IMR-90 (cell line): ENCODE measurements around the gene L1TD1. TPM values are rescaled to one million over a fixed set of nuclear protein-coding genes. Genes with fewer than 3 reads are reported as not detected.

Experiments
- ATAC-seq: fragments of 200-7000 bp; cut with Tn5 transposase; 2 replicates; pipeline ENCODE4 v1.9.1; 2020; ENCODE audit warnings: low read depth, mild to moderate bottlenecking, moderate library complexity
- BruUV-seq: library from RNA; stranded (reverse); fragments of 400-500 nt; replicated peaks from 2 replicates; lab custom pipeline; 2021; lab: Mats Ljungman, UMichigan
- CTCF ChIA-PET: fragments of 300-600 bp; formaldehyde crosslinking; extraction: SDS; loops from one replicate; lab custom pipeline; 2021; ENCODE audit warnings: antibody characterized with exemption; lab: Yijun Ruan, JAX
- POLR2A ChIA-PET: fragments of 300-600 bp; sonication (Branson Sonifier 250); formaldehyde crosslinking; loops from one replicate; lab custom pipeline; 2022; ENCODE audit warnings: antibody characterized with exemption; ENCODE audit not compliant: unreplicated experiment; lab: Charles Lee
- DNase-seq: peaks from one replicate; pipeline ENCODE4 v3.0.0; 2013
- H2AFZ ChIP-seq: replicated peaks from 2 replicates; pipeline ENCODE3; 2013; ENCODE audit warnings: low read length, mild to moderate bottlenecking; ENCODE audit not compliant: poor library complexity
- H2AK5ac ChIP-seq: 2 replicates; pipeline ENCODE4 v1.6.1; 2013; ENCODE audit warnings: low read depth, low read length, inconsistent platforms
- H2AK9ac ChIP-seq: replicated peaks from 2 replicates; pipeline ENCODE3; 2013; ENCODE audit warnings: mild to moderate bottlenecking, low read depth, low read length, moderate library complexity; ENCODE audit not compliant: poor library complexity
- H2BK120ac ChIP-seq: 2 replicates; pipeline ENCODE4 v1.6.1; 2013; ENCODE audit warnings: low read depth, low read length, inconsistent platforms
- H2BK15ac ChIP-seq: 3 replicates; pipeline ENCODE4 v1.6.1; 2013; ENCODE audit warnings: low read depth, low read length, inconsistent platforms
- H2BK20ac ChIP-seq: 2 replicates; pipeline ENCODE4 v1.6.1; 2013; ENCODE audit warnings: low read depth, mild to moderate bottlenecking, inconsistent platforms, low read length, moderate library complexity
- H2BK5ac ChIP-seq: 2 replicates; pipeline ENCODE4 v1.6.1; 2013; ENCODE audit warnings: mild to moderate bottlenecking, low read depth, low read length, inconsistent platforms; ENCODE audit not compliant: poor library complexity, severe bottlenecking
- H3K14ac ChIP-seq: replicated peaks from 2 replicates; pipeline ENCODE4 v1.6.1; 2013; ENCODE audit warnings: low read depth, low read length, inconsistent platforms
- H3K18ac ChIP-seq: 2 replicates; pipeline ENCODE4 v1.6.1; 2013; ENCODE audit warnings: low read depth, low read length, control low read depth
- H3K23ac ChIP-seq: 2 replicates; pipeline ENCODE4 v1.6.1; 2013; ENCODE audit warnings: low read depth, low read length, inconsistent platforms
- H3K27ac ChIP-seq: 2 replicates; pipeline ENCODE4 v1.5.1; 2013; ENCODE audit warnings: mild to moderate bottlenecking, control low read depth, low read length; ENCODE audit not compliant: insufficient read depth
- H3K27me3 ChIP-seq: 2 replicates; pipeline ENCODE4 v1.6.1; 2013; ENCODE audit warnings: low read length; ENCODE audit not compliant: control insufficient read depth, insufficient read depth
- H3K36me3 ChIP-seq: 2 replicates; pipeline ENCODE4 v1.6.1; 2013; ENCODE audit warnings: low read length, mixed read lengths; ENCODE audit not compliant: control insufficient read depth, insufficient read depth
- H3K4ac ChIP-seq: 2 replicates; pipeline ENCODE4 v1.6.1; 2013; ENCODE audit warnings: low read depth, low read length, inconsistent platforms
- H3K4me1 ChIP-seq: 2 replicates; pipeline ENCODE4 v1.6.1; 2013; ENCODE audit warnings: low read length, mixed read lengths; ENCODE audit not compliant: control insufficient read depth, insufficient read depth
- H3K4me2 ChIP-seq: 2 replicates; pipeline ENCODE4 v1.6.1; 2013; ENCODE audit warnings: low read depth, mild to moderate bottlenecking, control low read depth, low read length, moderate library complexity
- H3K4me3 ChIP-seq: 2 replicates; pipeline ENCODE4 v1.5.1; 2013; ENCODE audit warnings: low read depth, mild to moderate bottlenecking, control low read depth, low read length, moderate library complexity; ENCODE audit not compliant: insufficient read depth
- H3K56ac ChIP-seq: 2 replicates; pipeline ENCODE4 v1.6.1; 2013; ENCODE audit warnings: low read length, inconsistent platforms; ENCODE audit not compliant: insufficient read depth; ENCODE audit errors: extremely low read depth
- H3K79me1 ChIP-seq, 2 experiments: 2 replicates each; pipeline ENCODE4 v1.6.1; 2013; ENCODE audit warnings: low read length in 2 of 2, inconsistent platforms in 1 of 2, low read depth in 1 of 2
- H3K9ac ChIP-seq: 2 replicates; pipeline ENCODE4 v1.6.1; 2013; ENCODE audit warnings: low read depth, low read length, control low read depth
- H3K9me1 ChIP-seq: 2 replicates; pipeline ENCODE4 v1.6.1; 2013; ENCODE audit warnings: low read length, inconsistent platforms; ENCODE audit not compliant: insufficient read depth
- H3K9me3 ChIP-seq: 2 replicates; pipeline ENCODE4 v1.6.1; 2013; ENCODE audit warnings: low read length; ENCODE audit not compliant: control insufficient read depth, insufficient read depth
- H4K20me1 ChIP-seq: 2 replicates; pipeline ENCODE4 v1.6.1; 2013; ENCODE audit warnings: low read length, inconsistent platforms; ENCODE audit not compliant: insufficient read depth
- H4K5ac ChIP-seq: 2 replicates; pipeline ENCODE4 v1.6.1; 2013; ENCODE audit warnings: mild to moderate bottlenecking, low read depth, low read length, control low read depth
- H4K8ac ChIP-seq, 2 experiments: 2 replicates each; pipeline ENCODE4 v1.6.1; 2013; ENCODE audit warnings: low read depth in 2 of 2, low read length in 2 of 2, control low read depth in 1 of 2, inconsistent platforms in 1 of 2
- H4K91ac ChIP-seq: 2 replicates; pipeline ENCODE4 v1.6.1; 2013; ENCODE audit warnings: low read depth, low read length, inconsistent platforms; ENCODE audit not compliant: insufficient read depth
- BHLHE40 ChIP-seq: fragments of 150-350 bp; IDR thresholded peaks from 2 replicates; pipeline ENCODE4 v1.6.1; 2016; ENCODE audit warnings: mild to moderate bottlenecking, low read depth, low read length
- CEBPB ChIP-seq: IDR thresholded peaks from 2 replicates; pipeline ENCODE4 v1.6.1; 2012; ENCODE audit warnings: low read depth, low read length, improper control_type of control experiment
- CHD1 ChIP-seq: IDR thresholded peaks from 2 replicates; pipeline ENCODE4 v1.6.1; 2012; ENCODE audit warnings: low read depth, low read length, improper control_type of control experiment
- FOS ChIP-seq: fragments of 150-350 bp; IDR thresholded peaks from 2 replicates; pipeline ENCODE4 v1.6.1; 2016; ENCODE audit warnings: low read depth, low read length
- MAFK ChIP-seq: IDR thresholded peaks from 2 replicates; pipeline ENCODE4 v1.6.1; 2012; ENCODE audit warnings: low read depth, low read length, improper control_type of control experiment
- MAZ ChIP-seq: IDR thresholded peaks from 2 replicates; pipeline ENCODE4 v1.6.1; 2012; ENCODE audit warnings: low read depth, mild to moderate bottlenecking, low read length, improper control_type of control experiment, moderate library complexity, borderline replicate concordance
- MXI1 ChIP-seq: IDR thresholded peaks from 2 replicates; pipeline ENCODE4 v1.6.1; 2012; ENCODE audit warnings: low read depth, mild to moderate bottlenecking, low read length, moderate library complexity, borderline replicate concordance
- NFE2L2 ChIP-seq: fragments of 150-350 bp; IDR thresholded peaks from 2 replicates; pipeline ENCODE4 v1.6.1; 2016; ENCODE audit warnings: low read depth, mild to moderate bottlenecking, low read length
- POLR2A ChIP-seq: IDR thresholded peaks from 2 replicates; pipeline ENCODE4 v1.6.1; 2012; ENCODE audit warnings: mild to moderate bottlenecking, low read depth, low read length
- RAD21 ChIP-seq: IDR thresholded peaks from 2 replicates; pipeline ENCODE4 v1.6.1; 2012; ENCODE audit warnings: low read length, improper control_type of control experiment
- RCOR1 ChIP-seq: IDR thresholded peaks from 2 replicates; pipeline ENCODE4 v1.6.1; 2012; ENCODE audit warnings: mild to moderate bottlenecking, low read length, improper control_type of control experiment; ENCODE audit not compliant: insufficient replicate concordance
- RFX5 ChIP-seq: IDR thresholded peaks from 2 replicates; pipeline ENCODE4 v1.8.0; 2012; ENCODE audit warnings: low read depth, mild to moderate bottlenecking, low read length, moderate library complexity
- SMC3 ChIP-seq: fragments of 150-350 bp; IDR thresholded peaks from 2 replicates; pipeline ENCODE4 v1.6.1; 2016; ENCODE audit warnings: low read depth, mild to moderate bottlenecking, antibody characterized with exemption, low read length, moderate library complexity
- WGBS, 2 experiments: methylation state at CpG; one replicate each; pipeline versions ENCODE4 v1.1.5 to v1.1.7; 2013; ENCODE audit warnings: missing lambda C conversion rate in 2 of 2; ENCODE audit not compliant: insufficient read length in 1 of 2; ENCODE audit errors: extremely low coverage in 2 of 2; 5-methylcytosine and 5-hydroxymethylcytosine counted together
- dilution Hi-C: fragments of 300-500 bp; cut with HindIII; formaldehyde crosslinking; loops from one replicate; pipeline ENCODE4 v1.14.3; 2018; ENCODE audit warnings: low sequenced_read_pairs; ENCODE audit not compliant: unreplicated experiment
- in situ Hi-C: fragments of 300-500 bp; cut with MboI; formaldehyde crosslinking; loops from 3 replicates; pipeline ENCODE4 v1.14.3; 2019; ENCODE audit warnings: low sequenced_read_pairs, inconsistent platforms, mixed read lengths
- intact Hi-C: fragments of 100-400 bp; cut with micrococcal nuclease; formaldehyde crosslinking; loops from 2 replicates; pipeline ENCODE4 v1.10.0; 2022
- polyA plus RNA-seq, 3 experiments: library from polyadenylated mRNA; depleted of rRNA; stranded (reverse); fragments of >200 nt; gene quantifications; 2 replicates each; pipeline ENCODE4 v1.2.3, GENCODE V29; 2012; ENCODE audit warnings: low replicate concordance in 1 of 3
- total RNA-seq: library from RNA; depleted of rRNA; stranded (reverse); fragments of >200 nt; gene quantifications from 2 replicates; pipeline ENCODE4 v1.2.3, GENCODE V29; 2012
- TF ChIP-seq, protein P1 (sequence below): fragments of 150-350 bp; IDR thresholded peaks from 2 replicates; pipeline ENCODE4 v1.6.1; 2016; ENCODE audit warnings: low read depth, mild to moderate bottlenecking, low read length, moderate library complexity, borderline replicate concordance
- TF ChIP-seq, protein P2 (sequence below): fragments of 150-350 bp; IDR thresholded peaks from 2 replicates; pipeline ENCODE4 v1.6.1; 2017; ENCODE audit warnings: mild to moderate bottlenecking, antibody characterized with exemption, low read length, low read depth
- TF ChIP-seq, protein P3 (sequence below): conservative IDR thresholded peaks from 2 replicates; pipeline ENCODE4 v1.5.1; 2012; ENCODE audit warnings: mild to moderate bottlenecking, low read depth, low read length, improper control_type of control experiment

The L1TD1 gene
- total and polyA plus RNA-seq, 2 of the 4 experiments (the other 2 are of a cell fraction), result not detected

DNA sequence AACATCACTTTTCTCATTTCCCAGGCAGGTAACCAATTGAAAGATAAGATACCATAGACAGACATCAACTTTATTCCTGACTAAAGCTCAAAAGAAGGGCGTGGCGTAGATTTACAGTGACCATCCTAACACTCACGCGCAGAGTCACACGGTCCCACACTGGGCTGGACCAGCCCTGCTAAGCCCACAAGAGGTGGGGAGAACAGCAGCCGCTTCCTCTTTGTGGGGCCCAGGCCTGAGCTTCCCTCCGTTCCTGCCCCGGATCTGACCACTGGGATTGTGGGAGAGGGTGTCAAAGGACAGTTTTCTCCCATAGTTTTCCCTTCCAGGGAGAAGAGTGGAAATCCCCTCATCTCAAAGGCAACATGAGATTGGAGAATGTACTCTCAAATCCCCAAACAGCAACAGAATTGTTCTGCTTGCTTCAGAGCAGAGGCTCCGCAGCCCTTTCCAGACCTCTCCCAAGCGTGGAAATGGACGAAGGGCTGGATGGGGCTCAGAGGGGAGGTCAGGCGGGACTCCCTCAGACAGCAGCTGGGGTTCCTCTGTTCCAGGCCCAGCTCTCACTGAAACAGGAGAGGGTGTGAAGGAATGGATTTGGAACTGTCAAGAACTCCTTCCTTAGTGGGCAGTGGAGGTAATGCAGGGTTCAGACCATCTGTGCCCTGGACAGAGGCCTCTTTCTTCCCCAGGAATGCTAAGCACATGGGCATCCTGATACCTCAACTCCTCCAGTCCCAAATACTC, 33.7 kb downstream of the L1TD1 start:
- Histone ChIP-seq H3K27ac (no peak overlapping the region), H3K18ac (no peak overlapping the region), H4K5ac (no peak overlapping the region), H3K36me3 (no peaks in the 10 kb centered on the region), H3K56ac (no peak overlapping the region), H3K9me3 (peaks cover 17% of the 10 kb centered on the region), H3K4ac (no peak overlapping the region), H3K4me3 (no peak overlapping the region), H3K4me2 (no peak overlapping the region), H3K23ac (no peak overlapping the region), H3K79me1 (no peaks in the 10 kb centered on the region), H2BK20ac (no peak overlapping the region), H2BK5ac (no peak overlapping the region), H3K4me1 (no peaks in the 10 kb centered on the region), H3K9me1 (no peaks in the 10 kb centered on the region), H2BK15ac (no peak overlapping the region), H3K9ac (no peak overlapping the region), H2AK9ac (no peak overlapping the region), H4K20me1 (no peaks in the 10 kb centered on the region), H3K27me3 (no peaks in the 10 kb centered on the region), H2AK5ac (no peak overlapping the region), H2BK120ac (no peak overlapping the region), H4K8ac (no peak overlapping the region), H2AFZ (no peak overlapping the region), H3K14ac (no peak overlapping the region), H4K91ac (no peak overlapping the region)
- in situ Hi-C loops (no loop called here), dilution Hi-C loops (no loop called here), intact Hi-C loops (no loop called here)
- DNase-seq (no peak), ATAC-seq (no peak)
- POLR2A ChIA-PET, result no interaction called here
- WGBS, 2 experiments, result 60% methylated on average over 1 of the region's 12 CpGs; no CpG with 5 or more reads in 1 of the 2 experiments
- CTCF ChIA-PET, result no interaction called here
- BruUV-seq, result no TSS peak
- TF ChIP-seq POLR2A, result no peak
- no peak for TF ChIP-seq MAFK
- TF ChIP-seq, protein P1, sequence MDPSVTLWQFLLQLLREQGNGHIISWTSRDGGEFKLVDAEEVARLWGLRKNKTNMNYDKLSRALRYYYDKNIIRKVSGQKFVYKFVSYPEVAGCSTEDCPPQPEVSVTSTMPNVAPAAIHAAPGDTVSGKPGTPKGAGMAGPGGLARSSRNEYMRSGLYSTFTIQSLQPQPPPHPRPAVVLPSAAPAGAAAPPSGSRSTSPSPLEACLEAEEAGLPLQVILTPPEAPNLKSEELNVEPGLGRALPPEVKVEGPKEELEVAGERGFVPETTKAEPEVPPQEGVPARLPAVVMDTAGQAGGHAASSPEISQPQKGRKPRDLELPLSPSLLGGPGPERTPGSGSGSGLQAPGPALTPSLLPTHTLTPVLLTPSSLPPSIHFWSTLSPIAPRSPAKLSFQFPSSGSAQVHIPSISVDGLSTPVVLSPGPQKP, result no peak
- TF ChIP-seq BHLHE40, result no peak
- TF ChIP-seq RAD21, result no peak
- no peak for TF ChIP-seq RCOR1
- no peak for TF ChIP-seq RFX5
- TF ChIP-seq, protein P2, sequence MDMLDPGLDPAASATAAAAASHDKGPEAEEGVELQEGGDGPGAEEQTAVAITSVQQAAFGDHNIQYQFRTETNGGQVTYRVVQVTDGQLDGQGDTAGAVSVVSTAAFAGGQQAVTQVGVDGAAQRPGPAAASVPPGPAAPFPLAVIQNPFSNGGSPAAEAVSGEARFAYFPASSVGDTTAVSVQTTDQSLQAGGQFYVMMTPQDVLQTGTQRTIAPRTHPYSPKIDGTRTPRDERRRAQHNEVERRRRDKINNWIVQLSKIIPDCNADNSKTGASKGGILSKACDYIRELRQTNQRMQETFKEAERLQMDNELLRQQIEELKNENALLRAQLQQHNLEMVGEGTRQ, result no peak
- TF ChIP-seq CHD1, result no peak
- no peak for TF ChIP-seq MAZ
- TF ChIP-seq, protein P3, sequence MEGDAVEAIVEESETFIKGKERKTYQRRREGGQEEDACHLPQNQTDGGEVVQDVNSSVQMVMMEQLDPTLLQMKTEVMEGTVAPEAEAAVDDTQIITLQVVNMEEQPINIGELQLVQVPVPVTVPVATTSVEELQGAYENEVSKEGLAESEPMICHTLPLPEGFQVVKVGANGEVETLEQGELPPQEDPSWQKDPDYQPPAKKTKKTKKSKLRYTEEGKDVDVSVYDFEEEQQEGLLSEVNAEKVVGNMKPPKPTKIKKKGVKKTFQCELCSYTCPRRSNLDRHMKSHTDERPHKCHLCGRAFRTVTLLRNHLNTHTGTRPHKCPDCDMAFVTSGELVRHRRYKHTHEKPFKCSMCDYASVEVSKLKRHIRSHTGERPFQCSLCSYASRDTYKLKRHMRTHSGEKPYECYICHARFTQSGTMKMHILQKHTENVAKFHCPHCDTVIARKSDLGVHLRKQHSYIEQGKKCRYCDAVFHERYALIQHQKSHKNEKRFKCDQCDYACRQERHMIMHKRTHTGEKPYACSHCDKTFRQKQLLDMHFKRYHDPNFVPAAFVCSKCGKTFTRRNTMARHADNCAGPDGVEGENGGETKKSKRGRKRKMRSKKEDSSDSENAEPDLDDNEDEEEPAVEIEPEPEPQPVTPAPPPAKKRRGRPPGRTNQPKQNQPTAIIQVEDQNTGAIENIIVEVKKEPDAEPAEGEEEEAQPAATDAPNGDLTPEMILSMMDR, result no peak
- no peak for TF ChIP-seq NFE2L2
- no peak for TF ChIP-seq MXI1
- no peak for TF ChIP-seq SMC3
- TF ChIP-seq CEBPB, result no peak
- TF ChIP-seq FOS, result no peak
